ENCODE results near the gene BRI3BP. TPM values are rescaled to one million over a fixed set of nuclear protein-coding genes. Genes with fewer than 3 reads are reported as not detected.
"Not testable (repeated sequence)": the region's sequence is repeated elsewhere in the genome, so short reads cannot be mapped to it uniquely, and the experiment has no call there.

The BRI3BP gene
- total RNA-seq, 1 donor from 2014 or later: 14.5 TPM

- H3K27me3 Mint-ChIP-seq: no peaks in the 10 kb centered on the region
- ATAC-seq (ENCODE audit: low read depth) (no peak), DNase-seq (no peak)
- H3K4me3 Mint-ChIP-seq: no peak overlapping the region
- ChIA-PET POLR2A (no interaction called here), CTCF (no interaction called here)
- intact Hi-C loops (cut with micrococcal nuclease): no loop called here
- H3K27ac Mint-ChIP-seq: no peak overlapping the region
- TF ChIP-seq CTCF (IDR thresholded peaks at IDR 0.05): no peak
- no peaks in the 10 kb centered on the region for H3K9me3 Mint-ChIP-seq
- H3K36me3 Mint-ChIP-seq (ENCODE audit: low read depth): peaks cover 42% of the 10 kb centered on the region
- H3K4me1 Mint-ChIP-seq: no peaks in the 10 kb centered on the region
Observed at GRCh38 chr12:125025606-125026235, 32.3 kb downstream of the BRI3BP start.

DNA sequence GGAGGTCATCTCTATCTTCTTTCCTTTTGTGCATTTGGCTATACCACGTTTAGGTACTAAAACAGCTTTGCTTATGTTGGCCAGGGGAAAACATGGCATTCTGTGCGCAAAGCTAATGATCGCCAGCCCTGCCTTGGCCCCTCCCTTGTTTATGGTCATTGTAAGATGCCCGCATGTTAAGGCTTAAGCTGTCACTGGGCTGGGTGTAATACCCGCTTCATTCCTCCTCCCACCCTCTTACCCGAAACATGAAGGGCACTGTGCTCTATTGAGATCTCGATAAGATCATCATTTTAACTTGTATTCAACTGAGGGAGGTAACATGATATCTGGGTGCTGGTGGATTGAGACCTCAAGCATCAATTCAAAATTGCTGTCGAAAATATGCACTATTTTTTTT, 34.7 kb downstream of the BRI3BP start:
- POLR2A ChIA-PET: interaction anchor here (0.6 kb wide), 1 partner anchor 28 kb away, joined by 7 read pairs; no protein-coding TSS in a partner anchor
- Mint-ChIP-seq H3K36me3 (ENCODE audit: low read depth) (peaks cover 37% of the 10 kb centered on the region), H3K9me3 (no peaks in the 10 kb centered on the region), H3K27ac (no peak overlapping the region), H3K4me3 (no peak overlapping the region), H3K27me3 (no peaks in the 10 kb centered on the region), H3K4me1 (no peaks in the 10 kb centered on the region)
- no peak for ATAC-seq (ENCODE audit: low read depth)
- no peak for TF ChIP-seq CTCF (IDR thresholded peaks at IDR 0.05)
- intact Hi-C loops (cut with micrococcal nuclease): no loop called here
- CTCF ChIA-PET: no interaction called here
- no peak for DNase-seq

- POLR2A ChIA-PET: interaction anchor here (0.6 kb wide), 1 partner anchor 89 kb away, joined by 4 read pairs; no protein-coding TSS in a partner anchor
- no peak for TF ChIP-seq CTCF (IDR thresholded peaks at IDR 0.05)
- Mint-ChIP-seq H3K4me3 (no peak overlapping the region), H3K9me3 (no peaks in the 10 kb centered on the region), H3K27me3 (no peaks in the 10 kb centered on the region), H3K27ac (no peak overlapping the region), H3K36me3 (ENCODE audit: low read depth) (peaks cover 26% of the 10 kb centered on the region), H3K4me1 (no peaks in the 10 kb centered on the region)
- CTCF ChIA-PET: no interaction called here
- intact Hi-C loops (cut with micrococcal nuclease): no loop called here
- ATAC-seq (ENCODE audit: low read depth) (no peak), DNase-seq (no peak)
Observed at GRCh38 chr12:125029761-125030358, 36.4 kb downstream of the BRI3BP start.

DNA sequence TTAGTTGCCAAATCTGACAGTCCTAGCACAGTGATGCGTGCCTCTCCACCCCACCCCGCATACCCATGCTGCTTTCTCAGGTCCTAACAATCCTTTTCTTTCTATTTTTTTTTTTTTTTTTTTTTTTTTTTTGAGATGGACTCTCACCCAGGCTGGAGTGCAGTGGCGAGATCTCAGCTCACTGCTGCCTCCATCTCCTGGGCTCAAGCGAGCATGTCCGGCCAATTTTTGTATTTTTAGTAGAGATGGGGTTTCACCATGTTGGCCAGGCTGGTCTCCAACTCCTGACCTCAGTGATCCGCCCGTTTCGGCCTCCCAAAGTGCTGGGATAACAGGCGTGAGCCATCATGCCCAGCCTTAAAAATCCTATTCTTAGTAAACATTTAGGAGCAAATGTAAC, 38.0 kb downstream of the BRI3BP start:
- H3K27ac Mint-ChIP-seq; intact Hi-C loops (cut with micrococcal nuclease); H3K27me3 Mint-ChIP-seq; POLR2A ChIA-PET; ATAC-seq (ENCODE audit: low read depth); DNase-seq; H3K9me3 Mint-ChIP-seq; H3K4me1 Mint-ChIP-seq; H3K4me3 Mint-ChIP-seq; CTCF ChIA-PET: not testable (repeated sequence)
- H3K36me3 Mint-ChIP-seq (ENCODE audit: low read depth): peaks cover 14% of the 10 kb centered on the region

DNA sequence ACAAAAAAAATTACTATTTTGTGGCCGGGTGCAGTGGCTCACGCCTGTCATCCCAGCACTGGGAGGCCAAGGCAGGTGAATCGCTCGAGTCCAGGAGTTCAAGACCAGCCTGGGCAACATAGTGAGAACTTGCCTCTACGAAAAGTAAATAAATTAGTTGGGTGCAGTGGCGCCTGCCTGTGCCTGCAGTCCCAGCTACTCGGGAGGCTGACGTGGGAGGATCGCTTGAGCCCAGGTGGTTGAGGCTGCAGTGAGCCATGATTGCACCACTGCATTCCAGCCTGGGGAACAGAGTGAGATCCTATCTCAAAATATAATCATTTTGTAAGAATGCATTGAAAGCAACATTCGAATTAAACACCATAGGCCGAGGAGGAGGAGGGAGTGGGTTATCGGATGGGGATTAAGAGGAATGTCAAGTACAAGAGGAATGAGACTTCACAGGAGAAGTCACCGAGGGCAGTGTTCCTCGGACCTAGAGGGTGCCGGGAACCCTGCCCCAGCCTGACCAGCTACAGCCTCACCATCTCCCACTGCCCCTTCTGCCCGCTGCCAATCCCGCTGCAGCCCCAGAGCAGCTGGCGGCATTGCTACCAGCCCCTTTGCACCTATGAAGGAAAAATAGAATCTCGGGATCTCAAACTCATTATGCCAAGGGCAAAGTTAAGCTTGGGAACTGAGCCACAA, 39.2 kb downstream of the BRI3BP start:
- Mint-ChIP-seq H3K27me3 (no peaks in the 10 kb centered on the region), H3K4me3 (no peak overlapping the region), H3K27ac (no peak overlapping the region), H3K36me3 (ENCODE audit: low read depth) (peaks cover 8% of the 10 kb centered on the region), H3K9me3 (no peaks in the 10 kb centered on the region), H3K4me1 (no peaks in the 10 kb centered on the region)
- intact Hi-C loops (cut with micrococcal nuclease): no loop called here
- ChIA-PET CTCF (no interaction called here), POLR2A (interaction anchor here (2.8 kb wide), 1 partner anchor 17 kb away, joined by 7 read pairs; no protein-coding TSS in a partner anchor)
- DNase-seq (no peak), ATAC-seq (ENCODE audit: low read depth) (no peak)
- TF ChIP-seq CTCF (IDR thresholded peaks at IDR 0.05): no peak

Measured in activated B cell treated with CpG ODN at 0.5 μM for 24 hours (primary cell).